SH-SY5Y (cell line): ENCODE results near the gene NLRC3.

Experiments
- GATA2 ChIP-seq: IDR thresholded peaks from 2 replicates; pipeline ENCODE4 v1.6.1; 2011; ENCODE audit warnings: mild to moderate bottlenecking, low read depth, low read length
- GATA3 ChIP-seq: IDR thresholded peaks from 2 replicates; pipeline ENCODE4 v1.6.1; 2011; ENCODE audit warnings: low read depth, mild to moderate bottlenecking, low read length, moderate library complexity

GRCh38 chr16:3591991-3592390 is 14.8 kb upstream of the NLRC3 start:
- TF ChIP-seq GATA2 (no peak), GATA3 (no peak)
